GM21528 (cell line): ENCODE results near the gene LNPK.
"Not testable (repeated sequence)": the region's sequence is repeated elsewhere in the genome, so short reads cannot be mapped to it uniquely, and the experiment has no call there.

Experiments used
- ATAC-seq: cut with Tn5 transposase; IDR thresholded peaks from one replicate; pipeline ENCODE4 v1.9.1; 2021; ENCODE audit warnings: mild to moderate bottlenecking, moderate library complexity; ENCODE audit not compliant: unreplicated experiment, low FRiP score

Gene LNPK

GRCh38 chr2:175976391-175977157, 25.5 kb downstream of the LNPK start:
- ATAC-seq = no peak

- no peak for ATAC-seq
These were observed 28.7 kb downstream of the LNPK start for GRCh38 chr2:175973373-175973772.

- no peak for ATAC-seq
These were observed 35.2 kb downstream of the LNPK start for GRCh38 chr2:175966839-175967238.

- no peak for ATAC-seq
These were observed 36.3 kb downstream of the LNPK start for GRCh38 chr2:175965773-175966172.

- no peak for ATAC-seq
These were observed 37.9 kb downstream of the LNPK start for GRCh38 chr2:175964195-175964594.

- not testable (repeated sequence) for ATAC-seq
These were observed 38.9 kb downstream of the LNPK start for GRCh38 chr2:175963171-175963570.

GRCh38 chr2:175957845-175958244, 44.2 kb downstream of the LNPK start:
- no peak for ATAC-seq

GRCh38 chr2:175955136-175955535, 46.9 kb downstream of the LNPK start:
- no peak for ATAC-seq

- ATAC-seq = no peak
These were observed 51.6 kb downstream of the LNPK start for GRCh38 chr2:175950512-175950911.

- ATAC-seq = no peak
These were observed 53.9 kb downstream of the LNPK start for GRCh38 chr2:175948191-175948590.

GRCh38 chr2:175947073-175947472, 55.0 kb downstream of the LNPK start:
- no peak for ATAC-seq

- no peak for ATAC-seq
These were observed 60.4 kb downstream of the LNPK start for GRCh38 chr2:175941699-175942098.

GRCh38 chr2:175937216-175937615, 64.9 kb downstream of the LNPK start:
- no peak for ATAC-seq

GRCh38 chr2:175935289-175936181, 66.5 kb downstream of the LNPK start:
- ATAC-seq = no peak

- ATAC-seq = no peak
These were observed 69.4 kb downstream of the LNPK start for GRCh38 chr2:175932675-175933074.

- no peak for ATAC-seq
These were observed 70.3 kb downstream of the LNPK start for GRCh38 chr2:175931805-175932204.

GRCh38 chr2:175930504-175930903, 71.6 kb downstream of the LNPK start:
- ATAC-seq = no peak

GRCh38 chr2:175929850-175930249, 72.2 kb downstream of the LNPK start:
- ATAC-seq = no peak

- no peak for ATAC-seq
These were observed 75.8 kb downstream of the LNPK start for GRCh38 chr2:175926272-175926671.

- no peak for ATAC-seq
These were observed 79.9 kb downstream of the LNPK start for GRCh38 chr2:175922160-175922559.

GRCh38 chr2:175918935-175919334, 83.1 kb downstream of the LNPK start:
- no peak for ATAC-seq

- no peak for ATAC-seq
These were observed 87.2 kb downstream of the LNPK start for GRCh38 chr2:175914846-175915245.
